ENCODE data around the gene HES5.

The HES5 gene

GRCh38 chr1:2480236-2480985 is 49.7 kb downstream of the HES5 start:
- WGBS (ENCODE audit: insufficient coverage, insufficient read length) = no CpG with 5 or more reads among the region's 18 CpGs
- Histone ChIP-seq H3K4me1 (ENCODE audit: control insufficient read depth, insufficient read depth, low read length) (no peaks in the 10 kb centered on the region; the same call in 1 of the 2 replicates), H3K36me3 (ENCODE audit: control insufficient read depth, insufficient read depth, low read length) (no peaks in the 10 kb centered on the region), H3K9me3 (ENCODE audit: control insufficient read depth, insufficient read depth, low read length) (no peaks in the 10 kb centered on the region), H3K4me3 (ENCODE audit: low read length) (no peak overlapping the region), H3K27me3 (ENCODE audit: control insufficient read depth, insufficient read depth, low read length) (no peaks in the 10 kb centered on the region), H3K27ac (ENCODE audit: low read length) (no peak overlapping the region)
- no peak for DNase-seq (ENCODE audit: low read depth, low spot score)

- Histone ChIP-seq H3K4me1 (ENCODE audit: control insufficient read depth, insufficient read depth, low read length) (no peaks in the 10 kb centered on the region; the same call in 1 of the 2 replicates), H3K36me3 (ENCODE audit: control insufficient read depth, insufficient read depth, low read length) (no peaks in the 10 kb centered on the region), H3K9me3 (ENCODE audit: control insufficient read depth, insufficient read depth, low read length) (no peaks in the 10 kb centered on the region), H3K27me3 (ENCODE audit: control insufficient read depth, insufficient read depth, low read length) (no peaks in the 10 kb centered on the region), H3K27ac (ENCODE audit: low read length) (no peak overlapping the region), H3K4me3 (ENCODE audit: low read length) (no peak overlapping the region)
- DNase-seq (ENCODE audit: low read depth, low spot score) = no peak
- no CpG with 5 or more reads among the region's 28 CpGs for WGBS (ENCODE audit: insufficient coverage, insufficient read length)
These were observed 50.4 kb downstream of the HES5 start for GRCh38 chr1:2479618-2480017.

- H3K27ac ChIP-seq (ENCODE audit: low read length) = no peak overlapping the region
- WGBS (ENCODE audit: insufficient coverage, insufficient read length) = no CpG with 5 or more reads among the region's 20 CpGs
- H3K9me3 ChIP-seq (ENCODE audit: control insufficient read depth, insufficient read depth, low read length) = no peaks in the 10 kb centered on the region
- no peaks in the 10 kb centered on the region; the same call in 1 of the 2 replicates for H3K4me1 ChIP-seq (ENCODE audit: control insufficient read depth, insufficient read depth, low read length)
- no peak overlapping the region for H3K4me3 ChIP-seq (ENCODE audit: low read length)
- no peaks in the 10 kb centered on the region for H3K27me3 ChIP-seq (ENCODE audit: control insufficient read depth, insufficient read depth, low read length)
- H3K36me3 ChIP-seq (ENCODE audit: control insufficient read depth, insufficient read depth, low read length) = no peaks in the 10 kb centered on the region
- no peak for DNase-seq (ENCODE audit: low read depth, low spot score)
These were observed 50.9 kb downstream of the HES5 start for GRCh38 chr1:2479186-2479585.

Measured in iPS DF 6.9 (cell line).